ENCODE data around the gene NCAM1.

DNA sequence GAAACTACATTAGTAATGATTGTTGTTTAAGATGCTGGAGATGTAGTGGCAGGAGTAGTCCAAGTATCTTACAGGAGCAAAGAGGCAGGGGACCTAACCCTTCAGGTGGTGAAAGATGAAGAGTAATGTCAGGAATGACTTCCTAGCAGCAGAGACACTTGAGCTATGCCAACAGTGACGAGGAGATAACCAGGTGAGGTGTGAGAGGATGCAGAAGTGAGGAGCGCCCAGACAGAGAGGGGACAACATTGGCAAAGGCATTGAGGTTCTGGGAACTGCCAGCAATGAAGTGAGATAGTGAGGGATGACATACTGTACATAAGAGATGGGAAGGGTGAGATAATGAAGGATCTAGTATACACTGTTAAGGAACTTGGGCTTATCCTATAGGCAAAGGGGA is 95.8 kb downstream of the NCAM1 start:
- TF ChIP-seq, protein P1, sequence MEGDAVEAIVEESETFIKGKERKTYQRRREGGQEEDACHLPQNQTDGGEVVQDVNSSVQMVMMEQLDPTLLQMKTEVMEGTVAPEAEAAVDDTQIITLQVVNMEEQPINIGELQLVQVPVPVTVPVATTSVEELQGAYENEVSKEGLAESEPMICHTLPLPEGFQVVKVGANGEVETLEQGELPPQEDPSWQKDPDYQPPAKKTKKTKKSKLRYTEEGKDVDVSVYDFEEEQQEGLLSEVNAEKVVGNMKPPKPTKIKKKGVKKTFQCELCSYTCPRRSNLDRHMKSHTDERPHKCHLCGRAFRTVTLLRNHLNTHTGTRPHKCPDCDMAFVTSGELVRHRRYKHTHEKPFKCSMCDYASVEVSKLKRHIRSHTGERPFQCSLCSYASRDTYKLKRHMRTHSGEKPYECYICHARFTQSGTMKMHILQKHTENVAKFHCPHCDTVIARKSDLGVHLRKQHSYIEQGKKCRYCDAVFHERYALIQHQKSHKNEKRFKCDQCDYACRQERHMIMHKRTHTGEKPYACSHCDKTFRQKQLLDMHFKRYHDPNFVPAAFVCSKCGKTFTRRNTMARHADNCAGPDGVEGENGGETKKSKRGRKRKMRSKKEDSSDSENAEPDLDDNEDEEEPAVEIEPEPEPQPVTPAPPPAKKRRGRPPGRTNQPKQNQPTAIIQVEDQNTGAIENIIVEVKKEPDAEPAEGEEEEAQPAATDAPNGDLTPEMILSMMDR (IDR thresholded peaks at IDR 0.05 in 4 of 5, conservative IDR thresholded peaks at IDR 0.05 in 1 of 5), result no peak
- TF ChIP-seq POLR2A (IDR thresholded peaks at IDR 0.05), result no peak

Data from gastrocnemius medialis (tissue), 4 donors.